HepG2 (cell line): ENCODE results near the gene SGPL1. TPM values are rescaled to one million over a fixed set of nuclear protein-coding genes. Genes with fewer than 3 reads are reported as not detected.

Experiments used
- EHMT2 ChIP-seq: fragments of 200-600 bp; sonication (generic); IDR thresholded peaks from 2 replicates; pipeline ENCODE4 v1.7.0; 2017; ENCODE audit warnings: antibody characterized with exemption, low read depth, low read length, borderline replicate concordance
- GABPA ChIP-seq, 2 experiments: IDR thresholded peaks; 2 replicates each; pipeline ENCODE4 v1.6.1; 2011 to 2016; ENCODE audit warnings: low read depth in 2 of 2, low read length in 1 of 2, missing biosample characterization in 1 of 2, missing genetic modification characterization in 1 of 2
- JUNB ChIP-seq: sonication (generic); formaldehyde crosslinking; IDR thresholded peaks from 2 replicates; pipeline ENCODE4 v1.8.0; 2022; ENCODE audit warnings: missing genetic modification reagents, mild to moderate bottlenecking, borderline replicate concordance
- KAT8 ChIP-seq: IDR thresholded peaks from 2 replicates; pipeline ENCODE4 v1.6.1; 2016; ENCODE audit warnings: missing genetic modification reagents, missing compliant biosample characterization
- NCOA1 ChIP-seq: sonication (generic); formaldehyde crosslinking; IDR thresholded peaks from 2 replicates; pipeline ENCODE4 v1.9.0; 2021; ENCODE audit warnings: missing genetic modification reagents
- RBFOX2 ChIP-seq: fragments of 200-400 bp; formaldehyde crosslinking; IDR thresholded peaks from 2 replicates; pipeline ENCODE4 v1.6.1; 2017; ENCODE audit warnings: low read depth, mild to moderate bottlenecking, low read length
- RCOR2 ChIP-seq: IDR thresholded peaks from 2 replicates; pipeline ENCODE4 v1.6.1; 2016; ENCODE audit warnings: missing biosample characterization, missing genetic modification reagents
- REPIN1 ChIP-seq: sonication (generic); formaldehyde crosslinking; IDR thresholded peaks from 2 replicates; pipeline ENCODE4 v1.8.0; 2022; ENCODE audit warnings: missing genetic modification reagents, low read depth, mild to moderate bottlenecking, borderline replicate concordance
- RFXAP ChIP-seq: sonication (generic); formaldehyde crosslinking; IDR thresholded peaks from 2 replicates; pipeline ENCODE4 v1.4.0; 2020; ENCODE audit warnings: missing genetic modification reagents, borderline replicate concordance
- SNAI1 ChIP-seq: sonication (generic); formaldehyde crosslinking; IDR thresholded peaks from 2 replicates; pipeline ENCODE4 v1.5.0; 2020; ENCODE audit warnings: mild to moderate bottlenecking, missing genetic modification reagents, borderline replicate concordance
- SPEN ChIP-seq: sonication (generic); formaldehyde crosslinking; IDR thresholded peaks from 2 replicates; pipeline ENCODE4 v1.5.1; 2020; ENCODE audit warnings: low read depth, mild to moderate bottlenecking, missing genetic modification reagents
- TGIF2 ChIP-seq: IDR thresholded peaks from 2 replicates; pipeline ENCODE4 v1.6.1; 2016; ENCODE audit warnings: control low read depth, missing compliant biosample characterization
- TOE1 ChIP-seq: sonication (generic); formaldehyde crosslinking; IDR thresholded peaks from 2 replicates; pipeline ENCODE4 v1.4.0; 2020; ENCODE audit warnings: mild to moderate bottlenecking, missing genetic modification reagents
- ZNF382 ChIP-seq: sonication (generic); formaldehyde crosslinking; IDR thresholded peaks from 2 replicates; pipeline ENCODE4 v1.5.0; 2020; ENCODE audit warnings: missing genetic modification reagents, mild to moderate bottlenecking, borderline replicate concordance
- ZNF558 ChIP-seq: sonication (generic); formaldehyde crosslinking; IDR thresholded peaks from 2 replicates; pipeline ENCODE4 v1.9.0; 2022; ENCODE audit warnings: mild to moderate bottlenecking, missing genetic modification reagents, borderline replicate concordance
- ZNF737 ChIP-seq: sonication (generic); formaldehyde crosslinking; IDR thresholded peaks from 2 replicates; pipeline ENCODE4 v1.5.0; 2020; ENCODE audit warnings: missing genetic modification reagents, mild to moderate bottlenecking, borderline replicate concordance
- polyA plus RNA-seq, 8 experiments: library from polyadenylated mRNA; depleted of rRNA in 3 of 8; stranded (reverse) in 7 of 8; unstranded in 1 of 8; fragments of >200 nt; fragmentation: Illumina TruSeq in 4 of 8; extraction: Trizol in 4 of 8; gene quantifications; 2 replicates each; pipeline versions ENCODE4 v1.2.1 to v1.2.3, GENCODE V29; 2011 to 2016; ENCODE audit warnings: low read depth in 4 of 8, missing spikeins in 1 of 8, mixed read lengths in 1 of 8; ENCODE audit not compliant: insufficient read depth in 1 of 8
- total RNA-seq, 5 experiments: library from RNA; depleted of rRNA; stranded (reverse); fragments of >200 nt; fragmentation: Illumina TruSeq; extraction: Trizol; gene quantifications; 2 replicates each; pipeline ENCODE4 v1.2.3, GENCODE V29; 2016; ENCODE audit warnings: low read depth in 1 of 5
- TF ChIP-seq, protein P1 (sequence below): sonication (generic); formaldehyde crosslinking; IDR thresholded peaks from 2 replicates; pipeline ENCODE4 v1.4.0; 2020; ENCODE audit warnings: missing genetic modification reagents
- TF ChIP-seq, protein P2 (sequence below): sonication (generic); formaldehyde crosslinking; IDR thresholded peaks from 2 replicates; pipeline ENCODE4 v1.4.0; 2020; ENCODE audit warnings: mild to moderate bottlenecking, low read depth, missing genetic modification reagents
- TF ChIP-seq, protein P3 (sequence below): sonication (generic); formaldehyde crosslinking; IDR thresholded peaks from 2 replicates; pipeline ENCODE4 v1.8.0; 2022; ENCODE audit warnings: missing genetic modification reagents, mild to moderate bottlenecking, borderline replicate concordance
- TF ChIP-seq, protein P4 (sequence below): IDR thresholded peaks from 2 replicates; pipeline ENCODE4 v1.6.1; 2012; ENCODE audit warnings: inconsistent platforms
- TF ChIP-seq, protein P5 (sequence below): sonication (generic); formaldehyde crosslinking; IDR thresholded peaks from 2 replicates; pipeline ENCODE4 v1.8.0; 2023; ENCODE audit warnings: mild to moderate bottlenecking, missing genetic modification reagents
- TF ChIP-seq, protein P6 (sequence below): sonication (generic); formaldehyde crosslinking; IDR thresholded peaks from 2 replicates; pipeline ENCODE4 v1.4.0; 2020; ENCODE audit warnings: mild to moderate bottlenecking, missing genetic modification reagents
- TF ChIP-seq, protein P7 (sequence below): sonication (generic); formaldehyde crosslinking; IDR thresholded peaks from 2 replicates; pipeline ENCODE4 v1.4.0; 2020; ENCODE audit warnings: missing genetic modification reagents

The SGPL1 gene
- total and polyA plus RNA-seq, 2 of the 13 experiments (the other 11 are each of a cell fraction or from before 2014, with no cell fraction given): 17.6 to 25.0 TPM

DNA sequence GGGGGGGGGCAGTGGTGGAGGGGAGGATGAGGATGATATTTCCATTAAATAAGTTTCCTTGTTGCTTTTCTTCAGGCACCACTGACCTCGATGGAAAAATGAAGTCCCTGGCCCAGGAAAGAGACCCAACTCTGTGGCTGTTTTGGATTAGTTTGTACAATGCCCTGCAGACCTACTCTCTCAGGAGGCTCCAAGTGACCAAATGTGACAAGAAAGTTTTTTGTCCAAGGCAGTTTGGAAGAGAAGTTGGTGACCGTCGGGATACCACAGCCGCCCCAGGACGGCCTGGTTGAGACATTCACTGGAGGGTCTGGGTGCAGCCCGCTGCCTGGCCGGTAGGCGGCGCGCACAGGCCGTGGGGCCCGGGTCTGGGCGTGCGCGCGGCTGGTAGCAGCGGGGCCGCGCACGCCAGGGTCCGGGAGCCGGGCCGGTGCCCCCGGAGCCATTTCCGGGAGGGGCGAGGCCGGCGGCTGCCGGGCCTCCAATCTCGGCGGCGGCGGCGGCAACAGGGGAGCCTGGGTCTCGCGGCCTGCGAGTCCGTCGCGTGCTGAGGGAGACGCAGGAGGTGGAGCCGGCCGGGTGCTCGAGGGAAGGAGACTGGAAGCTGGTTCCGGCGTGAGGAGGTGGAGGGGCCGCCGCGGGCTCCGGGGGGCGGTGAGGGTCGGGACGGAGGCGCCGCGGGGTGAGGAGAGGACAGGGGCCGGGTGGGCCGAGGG is at the start of gene SGPL1 (continued):
- TF ChIP-seq, protein P1, sequence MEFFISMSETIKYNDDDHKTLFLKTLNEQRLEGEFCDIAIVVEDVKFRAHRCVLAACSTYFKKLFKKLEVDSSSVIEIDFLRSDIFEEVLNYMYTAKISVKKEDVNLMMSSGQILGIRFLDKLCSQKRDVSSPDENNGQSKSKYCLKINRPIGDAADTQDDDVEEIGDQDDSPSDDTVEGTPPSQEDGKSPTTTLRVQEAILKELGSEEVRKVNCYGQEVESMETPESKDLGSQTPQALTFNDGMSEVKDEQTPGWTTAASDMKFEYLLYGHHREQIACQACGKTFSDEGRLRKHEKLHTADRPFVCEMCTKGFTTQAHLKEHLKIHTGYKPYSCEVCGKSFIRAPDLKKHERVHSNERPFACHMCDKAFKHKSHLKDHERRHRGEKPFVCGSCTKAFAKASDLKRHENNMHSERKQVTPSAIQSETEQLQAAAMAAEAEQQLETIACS (CRISPR knock-in tag): peak; percentile 98
- TF ChIP-seq, protein P2, sequence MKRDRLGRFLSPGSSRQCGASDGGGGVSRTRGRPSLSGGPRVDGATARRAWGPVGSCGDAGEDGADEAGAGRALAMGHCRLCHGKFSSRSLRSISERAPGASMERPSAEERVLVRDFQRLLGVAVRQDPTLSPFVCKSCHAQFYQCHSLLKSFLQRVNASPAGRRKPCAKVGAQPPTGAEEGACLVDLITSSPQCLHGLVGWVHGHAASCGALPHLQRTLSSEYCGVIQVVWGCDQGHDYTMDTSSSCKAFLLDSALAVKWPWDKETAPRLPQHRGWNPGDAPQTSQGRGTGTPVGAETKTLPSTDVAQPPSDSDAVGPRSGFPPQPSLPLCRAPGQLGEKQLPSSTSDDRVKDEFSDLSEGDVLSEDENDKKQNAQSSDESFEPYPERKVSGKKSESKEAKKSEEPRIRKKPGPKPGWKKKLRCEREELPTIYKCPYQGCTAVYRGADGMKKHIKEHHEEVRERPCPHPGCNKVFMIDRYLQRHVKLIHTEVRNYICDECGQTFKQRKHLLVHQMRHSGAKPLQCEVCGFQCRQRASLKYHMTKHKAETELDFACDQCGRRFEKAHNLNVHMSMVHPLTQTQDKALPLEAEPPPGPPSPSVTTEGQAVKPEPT: no peak; the same call in 1 of the 2 replicates
- TF ChIP-seq ZNF558 (CRISPR knock-in tag): no peak
- peak; percentile 25; the same call in 1 of the 2 replicates for TF ChIP-seq JUNB
- no peak for TF ChIP-seq SNAI1 (CRISPR knock-in tag)
- TF ChIP-seq EHMT2: no peak
- no peak for TF ChIP-seq TGIF2
- TF ChIP-seq RFXAP: peak; percentile 60; the same call in 1 of the 2 replicates
- no peak for TF ChIP-seq ZNF382
- TF ChIP-seq KAT8 (CRISPR knock-in tag): 0 out of 2 replicates have a peak, but pooled peaks have one; percentile 18
- TF ChIP-seq, protein P3, sequence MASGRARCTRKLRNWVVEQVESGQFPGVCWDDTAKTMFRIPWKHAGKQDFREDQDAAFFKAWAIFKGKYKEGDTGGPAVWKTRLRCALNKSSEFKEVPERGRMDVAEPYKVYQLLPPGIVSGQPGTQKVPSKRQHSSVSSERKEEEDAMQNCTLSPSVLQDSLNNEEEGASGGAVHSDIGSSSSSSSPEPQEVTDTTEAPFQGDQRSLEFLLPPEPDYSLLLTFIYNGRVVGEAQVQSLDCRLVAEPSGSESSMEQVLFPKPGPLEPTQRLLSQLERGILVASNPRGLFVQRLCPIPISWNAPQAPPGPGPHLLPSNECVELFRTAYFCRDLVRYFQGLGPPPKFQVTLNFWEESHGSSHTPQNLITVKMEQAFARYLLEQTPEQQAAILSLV (CRISPR knock-in tag): no peak
- TF ChIP-seq, protein P4, sequence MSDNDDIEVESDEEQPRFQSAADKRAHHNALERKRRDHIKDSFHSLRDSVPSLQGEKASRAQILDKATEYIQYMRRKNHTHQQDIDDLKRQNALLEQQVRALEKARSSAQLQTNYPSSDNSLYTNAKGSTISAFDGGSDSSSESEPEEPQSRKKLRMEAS: peak; percentile 63
- TF ChIP-seq GABPA (IDR thresholded peaks at IDR 0.05; ENCODE audit: low read depth, low read length): peak; percentile 43
- no peak for TF ChIP-seq GABPA (CRISPR knock-in tag; IDR thresholded peaks at IDR 0.05; ENCODE audit: low read depth)
- TF ChIP-seq REPIN1 (CRISPR knock-in tag): no peak
- TF ChIP-seq ZNF737 (CRISPR knock-in tag): no peak
- peak; percentile 85 for TF ChIP-seq RBFOX2
- TF ChIP-seq, protein P5, sequence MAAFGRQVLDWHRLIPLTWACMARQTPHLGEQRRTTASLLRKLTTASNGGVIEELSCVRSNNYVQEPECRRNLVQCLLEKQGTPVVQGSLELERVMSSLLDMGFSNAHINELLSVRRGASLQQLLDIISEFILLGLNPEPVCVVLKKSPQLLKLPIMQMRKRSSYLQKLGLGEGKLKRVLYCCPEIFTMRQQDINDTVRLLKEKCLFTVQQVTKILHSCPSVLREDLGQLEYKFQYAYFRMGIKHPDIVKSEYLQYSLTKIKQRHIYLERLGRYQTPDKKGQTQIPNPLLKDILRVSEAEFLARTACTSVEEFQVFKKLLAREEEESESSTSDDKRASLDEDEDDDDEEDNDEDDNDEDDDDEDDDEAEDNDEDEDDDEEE (CRISPR knock-in tag): no peak
- TF ChIP-seq, protein P6, sequence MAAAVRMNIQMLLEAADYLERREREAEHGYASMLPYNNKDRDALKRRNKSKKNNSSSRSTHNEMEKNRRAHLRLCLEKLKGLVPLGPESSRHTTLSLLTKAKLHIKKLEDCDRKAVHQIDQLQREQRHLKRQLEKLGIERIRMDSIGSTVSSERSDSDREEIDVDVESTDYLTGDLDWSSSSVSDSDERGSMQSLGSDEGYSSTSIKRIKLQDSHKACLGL: 0 out of 2 replicates have a peak, but pooled peaks have one; percentile 70
- no peak for TF ChIP-seq TOE1
- TF ChIP-seq NCOA1 (CRISPR knock-in tag): no peak
- no peak for TF ChIP-seq RCOR2
- peak; percentile 27; the same call in 1 of the 2 replicates for TF ChIP-seq SPEN (CRISPR knock-in tag)
- TF ChIP-seq, protein P7, sequence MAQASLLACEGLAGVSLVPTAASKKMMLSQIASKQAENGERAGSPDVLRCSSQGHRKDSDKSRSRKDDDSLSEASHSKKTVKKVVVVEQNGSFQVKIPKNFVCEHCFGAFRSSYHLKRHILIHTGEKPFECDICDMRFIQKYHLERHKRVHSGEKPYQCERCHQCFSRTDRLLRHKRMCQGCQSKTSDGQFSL (CRISPR knock-in tag): no peak
